K562 (cell line): Measurements from ENCODE around the gene CDCA5. TPM values are rescaled to one million over a fixed set of nuclear protein-coding genes. Genes with fewer than 3 reads are reported as not detected.

ENCODE experiments used
- BRF1 ChIP-seq: IDR thresholded peaks from 3 replicates; pipeline ENCODE4 v1.6.1; 2011; ENCODE audit warnings: borderline replicate concordance, mild to moderate bottlenecking; ENCODE audit not compliant: insufficient read length; ENCODE audit errors: extremely low read depth
- CBFA2T3 ChIP-seq: fragments of 450-650 bp; IDR thresholded peaks from 2 replicates; pipeline ENCODE4 v1.6.1; 2017
- CEBPB ChIP-seq: fragments of 450-650 bp; IDR thresholded peaks from 2 replicates; pipeline ENCODE4 v1.6.1; 2016; ENCODE audit warnings: missing genetic modification characterization, missing compliant biosample characterization
- NFRKB ChIP-seq: fragments of 450-650 bp; IDR thresholded peaks from 2 replicates; pipeline ENCODE4 v1.6.1; 2016; ENCODE audit warnings: low read depth
- RBM15 ChIP-seq: fragments of 200-400 bp; formaldehyde crosslinking; IDR thresholded peaks from 2 replicates; pipeline ENCODE4 v1.6.1; 2018; ENCODE audit warnings: mild to moderate bottlenecking, low read length, moderate library complexity; ENCODE audit not compliant: insufficient read depth
- RBM22 ChIP-seq: fragments of 200-400 bp; formaldehyde crosslinking; IDR thresholded peaks from 2 replicates; pipeline ENCODE4 v1.6.1; 2018; ENCODE audit warnings: low read length, low read depth; ENCODE audit not compliant: poor library complexity, severe bottlenecking
- SMAD1 ChIP-seq: fragments of 150-350 bp; IDR thresholded peaks from 2 replicates; pipeline ENCODE4 v1.6.1; 2014; ENCODE audit warnings: low read length, low read depth; ENCODE audit not compliant: partially characterized antibody
- SNIP1 ChIP-seq: fragments of 450-650 bp; IDR thresholded peaks from 2 replicates; pipeline ENCODE4 v1.7.1; 2017; ENCODE audit warnings: low read depth, mild to moderate bottlenecking
- SREBF1 ChIP-seq: fragments of 150-350 bp; IDR thresholded peaks from 2 replicates; pipeline ENCODE4 v1.6.1; 2014; ENCODE audit warnings: antibody characterized with exemption, low read depth, low read length, borderline replicate concordance
- TAF9B ChIP-seq: fragments of 450-650 bp; IDR thresholded peaks from 2 replicates; pipeline ENCODE4 v1.6.1; 2018; ENCODE audit warnings: mild to moderate bottlenecking; ENCODE audit not compliant: partially characterized antibody
- TCF7 ChIP-seq: sonication (generic); IDR thresholded peaks from 2 replicates; pipeline ENCODE4 v1.6.1; 2016; ENCODE audit warnings: antibody characterized with exemption, borderline replicate concordance
- ZKSCAN3 ChIP-seq: fragments of 250-450 bp; sonication (Bioruptor Pico); IDR thresholded peaks from 2 replicates; pipeline ENCODE4 v1.4.0; 2020
- ZKSCAN8 ChIP-seq: fragments of 200-800 bp; sonication (Bioruptor generic); IDR thresholded peaks from 2 replicates; pipeline ENCODE4 v1.6.1; 2016; ENCODE audit warnings: missing genetic modification characterization, missing compliant biosample characterization
- ZNF3 ChIP-seq: fragments of 250-450 bp; sonication (Bioruptor Pico); IDR thresholded peaks from 2 replicates; pipeline ENCODE4 v1.5.0; 2021; ENCODE audit warnings: mild to moderate bottlenecking, moderate library complexity
- ZNF445 ChIP-seq: fragments of 250-450 bp; sonication (Bioruptor Pico); IDR thresholded peaks from 2 replicates; pipeline ENCODE4 v1.4.0; 2020; ENCODE audit warnings: low read depth, mild to moderate bottlenecking, moderate library complexity
- polyA plus RNA-seq, 8 experiments: library from polyadenylated mRNA; depleted of rRNA in 4 of 8; stranded (reverse) in 5 of 8; unstranded in 3 of 8; fragments of >200 nt; fragmentation: Nextera tagmentation in 2 of 8; fragmentation: Illumina TruSeq in 1 of 8; extraction: Ambion mirVana in 2 of 8; extraction: Trizol in 1 of 8; gene quantifications; 2 replicates each; pipeline versions ENCODE4 v1.2.1 to v1.2.3, GENCODE V29; 2011 to 2014; ENCODE audit warnings: inconsistent platforms in 1 of 8, missing spikeins in 1 of 8
- total RNA-seq, 7 experiments: library from RNA; depleted of rRNA in 6 of 7; stranded (reverse); fragments of >200 nt in 6 of 7; fragmentation: Illumina TruSeq in 2 of 7; extraction: Trizol in 2 of 7; gene quantifications; 2 replicates each; pipeline versions ENCODE4 v1.2.1 to v1.2.3, GENCODE V29; 2011 to 2021; ENCODE audit warnings: low replicate concordance in 1 of 7
- TF ChIP-seq, protein P1 (sequence below), 3 experiments: IDR thresholded peaks in 2 of 3; conservative IDR thresholded peaks in 1 of 3; 2 replicates each; pipeline ENCODE4 v1.5.1; 2011 to 2012; ENCODE audit warnings: low read length in 3 of 3, mild to moderate bottlenecking in 3 of 3, control low read depth in 2 of 3, improper control_type of control experiment in 1 of 3, inconsistent platforms in 1 of 3, low read depth in 1 of 3, mixed read lengths in 1 of 3, moderate library complexity in 1 of 3; ENCODE audit not compliant: insufficient read depth in 2 of 3
- TF ChIP-seq, protein P2 (sequence below): fragments of 150-350 bp; conservative IDR thresholded peaks from 2 replicates; pipeline ENCODE4 v1.6.1; 2014; ENCODE audit warnings: low read length
- TF ChIP-seq, protein P3 (sequence below): sonication (generic); formaldehyde crosslinking; IDR thresholded peaks from 2 replicates; pipeline ENCODE4 v1.8.0; 2022; ENCODE audit warnings: missing genetic modification reagents, mild to moderate bottlenecking, moderate library complexity, borderline replicate concordance
- TF ChIP-seq, protein P4 (sequence below): fragments of 200-800 bp; sonication (Bioruptor generic); IDR thresholded peaks from 2 replicates; pipeline ENCODE4 v1.6.1; 2017; ENCODE audit warnings: missing genetic modification characterization, missing compliant biosample characterization

Gene CDCA5
- total and polyA plus RNA-seq, 9 of the 15 experiments (the other 6 are each of a cell fraction or from before 2014, with no cell fraction given) = 18.9 to 94.3 (median 64.6) TPM

DNA sequence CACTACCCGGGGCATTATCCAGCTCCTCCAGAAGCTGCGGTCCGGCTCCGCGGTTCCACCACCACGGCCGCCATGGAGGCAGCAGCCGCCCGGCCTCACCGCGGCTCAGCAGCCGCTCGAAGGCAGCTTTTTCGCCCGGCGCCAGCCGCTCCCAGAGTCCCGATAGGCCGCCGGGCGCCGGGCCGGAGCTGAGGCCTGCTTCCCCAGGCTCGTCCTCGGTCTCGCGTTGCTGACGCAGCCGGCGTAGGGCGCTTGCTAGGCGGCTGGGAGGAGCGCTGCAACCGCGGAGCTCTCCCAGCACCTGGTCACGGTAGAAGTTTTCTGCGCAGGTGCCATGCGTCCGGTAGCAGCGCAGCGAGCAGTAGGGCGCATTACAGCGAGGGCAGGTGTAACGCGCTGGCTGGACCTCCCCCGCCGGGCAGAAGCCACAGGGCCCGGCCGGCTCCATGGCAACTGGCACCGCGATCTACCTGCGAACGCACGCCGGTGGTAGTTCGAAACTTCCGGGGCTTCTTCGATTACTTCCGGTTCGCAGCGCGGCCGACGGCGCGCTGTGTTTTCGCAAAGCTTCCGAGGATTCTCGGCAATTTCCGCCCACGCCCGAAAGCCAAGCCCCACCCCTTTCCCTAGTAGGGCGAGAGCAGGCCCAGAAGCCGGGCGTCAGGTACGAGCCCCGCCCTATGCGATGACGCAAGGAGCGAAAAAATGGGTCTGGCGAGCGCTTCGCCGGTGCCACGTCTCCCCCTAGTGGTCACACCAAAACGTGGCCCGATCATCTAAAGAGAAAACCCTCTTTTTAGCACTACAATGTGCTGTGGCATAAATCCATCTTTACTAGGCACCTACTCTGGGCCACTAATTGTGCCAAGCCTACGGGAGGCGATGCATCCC lies 33.6 kb upstream of the CDCA5 start, which contains the start of gene ZNHIT2 (continued):
- TF ChIP-seq, protein P1, sequence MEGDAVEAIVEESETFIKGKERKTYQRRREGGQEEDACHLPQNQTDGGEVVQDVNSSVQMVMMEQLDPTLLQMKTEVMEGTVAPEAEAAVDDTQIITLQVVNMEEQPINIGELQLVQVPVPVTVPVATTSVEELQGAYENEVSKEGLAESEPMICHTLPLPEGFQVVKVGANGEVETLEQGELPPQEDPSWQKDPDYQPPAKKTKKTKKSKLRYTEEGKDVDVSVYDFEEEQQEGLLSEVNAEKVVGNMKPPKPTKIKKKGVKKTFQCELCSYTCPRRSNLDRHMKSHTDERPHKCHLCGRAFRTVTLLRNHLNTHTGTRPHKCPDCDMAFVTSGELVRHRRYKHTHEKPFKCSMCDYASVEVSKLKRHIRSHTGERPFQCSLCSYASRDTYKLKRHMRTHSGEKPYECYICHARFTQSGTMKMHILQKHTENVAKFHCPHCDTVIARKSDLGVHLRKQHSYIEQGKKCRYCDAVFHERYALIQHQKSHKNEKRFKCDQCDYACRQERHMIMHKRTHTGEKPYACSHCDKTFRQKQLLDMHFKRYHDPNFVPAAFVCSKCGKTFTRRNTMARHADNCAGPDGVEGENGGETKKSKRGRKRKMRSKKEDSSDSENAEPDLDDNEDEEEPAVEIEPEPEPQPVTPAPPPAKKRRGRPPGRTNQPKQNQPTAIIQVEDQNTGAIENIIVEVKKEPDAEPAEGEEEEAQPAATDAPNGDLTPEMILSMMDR (IDR thresholded peaks at IDR 0.05 in 2 of 3, conservative IDR thresholded peaks at IDR 0.05 in 1 of 3; ENCODE audit: insufficient read depth in 2 of 3, low read depth in 1 of 3, low read length in 3 of 3) = peak; percentile 85 to 97 (median 93)
- TF ChIP-seq SREBF1 (peak; percentile 74), ZKSCAN3 (CRISPR knock-in tag) (no peak), RBM15 (0 out of 2 replicates have a peak, but pooled peaks have one; percentile 70), CBFA2T3 (no peak), TAF9B (no peak), ZNF3 (CRISPR knock-in tag) (no peak), BRF1 (no peak), TCF7 (no peak), ZKSCAN8 (CRISPR knock-in tag) (no peak), NFRKB (no peak), RBM22 (peak; percentile 98), SNIP1 (no peak), SMAD1 (no peak), ZNF445 (CRISPR knock-in tag) (no peak), CEBPB (tag) (peak; percentile 97)
- TF ChIP-seq, protein P2, sequence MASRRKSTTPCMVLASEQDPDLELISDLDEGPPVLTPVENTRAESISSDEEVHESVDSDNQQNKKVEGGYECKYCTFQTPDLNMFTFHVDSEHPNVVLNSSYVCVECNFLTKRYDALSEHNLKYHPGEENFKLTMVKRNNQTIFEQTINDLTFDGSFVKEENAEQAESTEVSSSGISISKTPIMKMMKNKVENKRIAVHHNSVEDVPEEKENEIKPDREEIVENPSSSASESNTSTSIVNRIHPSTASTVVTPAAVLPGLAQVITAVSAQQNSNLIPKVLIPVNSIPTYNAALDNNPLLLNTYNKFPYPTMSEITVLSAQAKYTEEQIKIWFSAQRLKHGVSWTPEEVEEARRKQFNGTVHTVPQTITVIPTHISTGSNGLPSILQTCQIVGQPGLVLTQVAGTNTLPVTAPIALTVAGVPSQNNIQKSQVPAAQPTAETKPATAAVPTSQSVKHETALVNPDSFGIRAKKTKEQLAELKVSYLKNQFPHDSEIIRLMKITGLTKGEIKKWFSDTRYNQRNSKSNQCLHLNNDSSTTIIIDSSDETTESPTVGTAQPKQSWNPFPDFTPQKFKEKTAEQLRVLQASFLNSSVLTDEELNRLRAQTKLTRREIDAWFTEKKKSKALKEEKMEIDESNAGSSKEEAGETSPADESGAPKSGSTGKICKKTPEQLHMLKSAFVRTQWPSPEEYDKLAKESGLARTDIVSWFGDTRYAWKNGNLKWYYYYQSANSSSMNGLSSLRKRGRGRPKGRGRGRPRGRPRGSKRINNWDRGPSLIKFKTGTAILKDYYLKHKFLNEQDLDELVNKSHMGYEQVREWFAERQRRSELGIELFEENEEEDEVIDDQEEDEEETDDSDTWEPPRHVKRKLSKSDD = 0 out of 2 replicates have a peak, but pooled peaks have one; percentile 43
- TF ChIP-seq, protein P3, sequence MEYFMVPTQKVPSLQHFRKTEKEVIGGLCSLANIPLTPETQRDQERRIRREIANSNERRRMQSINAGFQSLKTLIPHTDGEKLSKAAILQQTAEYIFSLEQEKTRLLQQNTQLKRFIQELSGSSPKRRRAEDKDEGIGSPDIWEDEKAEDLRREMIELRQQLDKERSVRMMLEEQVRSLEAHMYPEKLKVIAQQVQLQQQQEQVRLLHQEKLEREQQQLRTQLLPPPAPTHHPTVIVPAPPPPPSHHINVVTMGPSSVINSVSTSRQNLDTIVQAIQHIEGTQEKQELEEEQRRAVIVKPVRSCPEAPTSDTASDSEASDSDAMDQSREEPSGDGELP (CRISPR knock-in tag) = peak; percentile 87; the same call in 1 of the 2 replicates
- TF ChIP-seq, protein P4, sequence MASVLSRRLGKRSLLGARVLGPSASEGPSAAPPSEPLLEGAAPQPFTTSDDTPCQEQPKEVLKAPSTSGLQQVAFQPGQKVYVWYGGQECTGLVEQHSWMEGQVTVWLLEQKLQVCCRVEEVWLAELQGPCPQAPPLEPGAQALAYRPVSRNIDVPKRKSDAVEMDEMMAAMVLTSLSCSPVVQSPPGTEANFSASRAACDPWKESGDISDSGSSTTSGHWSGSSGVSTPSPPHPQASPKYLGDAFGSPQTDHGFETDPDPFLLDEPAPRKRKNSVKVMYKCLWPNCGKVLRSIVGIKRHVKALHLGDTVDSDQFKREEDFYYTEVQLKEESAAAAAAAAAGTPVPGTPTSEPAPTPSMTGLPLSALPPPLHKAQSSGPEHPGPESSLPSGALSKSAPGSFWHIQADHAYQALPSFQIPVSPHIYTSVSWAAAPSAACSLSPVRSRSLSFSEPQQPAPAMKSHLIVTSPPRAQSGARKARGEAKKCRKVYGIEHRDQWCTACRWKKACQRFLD = peak; percentile 92
